NT2/D1 (cell line): ENCODE measurements around the gene C1orf115.

Source experiments
- YY1 ChIP-seq: IDR thresholded peaks from 2 replicates; pipeline ENCODE4 v1.6.1; 2011; ENCODE audit not compliant: insufficient read length, insufficient read depth
- ZNF274 ChIP-seq: IDR thresholded peaks from 2 replicates; pipeline ENCODE4 v1.6.1; 2011; ENCODE audit warnings: mild to moderate bottlenecking, low read depth, low read length

DNA sequence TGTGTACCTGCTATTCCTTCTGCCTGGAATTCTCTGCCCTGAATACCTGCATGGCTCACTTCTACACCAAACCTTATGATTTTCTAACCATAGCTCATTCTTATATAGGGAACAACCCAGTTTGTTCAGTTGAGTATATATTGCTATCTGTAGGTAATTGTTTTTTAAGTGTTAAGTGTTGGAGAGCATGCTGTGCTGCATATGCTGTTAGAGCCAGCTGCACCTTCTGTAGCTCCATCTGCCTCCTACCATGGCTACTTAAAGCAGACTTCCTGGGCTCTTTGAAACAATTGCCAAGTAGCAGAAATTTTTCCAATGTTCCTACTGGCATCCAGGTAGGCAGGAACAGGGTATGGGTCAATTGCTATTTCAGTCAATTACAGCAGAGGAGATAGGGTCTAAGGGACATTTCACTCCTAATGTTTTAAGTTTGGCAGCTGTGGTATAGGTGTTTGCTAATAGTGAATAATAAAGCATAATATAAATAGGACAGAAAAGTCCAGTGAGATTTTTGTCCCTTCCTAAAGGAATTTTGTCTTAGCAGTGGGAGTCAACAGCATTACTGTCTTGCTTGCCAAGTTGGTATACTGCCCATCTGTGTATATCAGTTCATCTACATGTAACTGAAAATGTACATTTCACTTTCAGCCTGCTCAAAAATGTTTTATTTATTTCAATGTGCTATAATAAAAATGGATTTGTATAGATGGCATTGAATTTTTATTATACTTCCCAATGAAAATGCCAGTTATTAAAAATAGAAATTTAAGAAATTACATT is 34.0 kb upstream of the C1orf115 start:
- no peak for TF ChIP-seq ZNF274
- no peak for TF ChIP-seq YY1
